CD14-positive monocyte (primary cell): ENCODE measurements around the gene RAF1. TPM values are rescaled to one million over a fixed set of nuclear protein-coding genes. Genes with fewer than 3 reads are reported as not detected.
"Not testable (repeated sequence)": the region's sequence is repeated elsewhere in the genome, so short reads cannot be mapped to it uniquely, and the experiment has no call there.

ENCODE experiments used
- DNase-seq, 3 donors: peaks; one replicate each; pipeline ENCODE4 v3.0.0-alpha.2; 2011 to 2022
- H2AFZ ChIP-seq: 2 replicates; pipeline ENCODE4 v1.6.0; 2012; ENCODE audit warnings: mild to moderate bottlenecking, low read depth, low read length, inconsistent platforms; ENCODE audit not compliant: insufficient read depth, poor library complexity, severe bottlenecking
- H3K27ac ChIP-seq, 2 donors: 1 replicate in 1 of 2; 2 replicates in 1 of 2; pipeline ENCODE4 v1.5.1; 2012 to 2013; ENCODE audit warnings: low read length in 2 of 2, control low read depth in 1 of 2, inconsistent platforms in 1 of 2, low read depth in 1 of 2, mild to moderate bottlenecking in 1 of 2
- H3K27me3 ChIP-seq, 2 donors: one replicate each; pipeline versions ENCODE4 v1.6.0 to v1.6.1; 2011 to 2013; ENCODE audit warnings: low read length in 2 of 2; ENCODE audit not compliant: control insufficient read depth in 2 of 2, insufficient read depth in 2 of 2
- H3K36me3 ChIP-seq, 2 donors: replicated peaks in 1 of 2; 1 replicate in 1 of 2; 2 replicates in 1 of 2; pipeline versions ENCODE4 v1.5.1 to v1.6.1; 2012 to 2013; ENCODE audit warnings: low read length in 2 of 2, control low read depth in 1 of 2, inconsistent platforms in 1 of 2, mild to moderate bottlenecking in 1 of 2; ENCODE audit not compliant: insufficient read depth in 2 of 2, control insufficient read depth in 1 of 2
- H3K4me1 ChIP-seq, 2 donors: 1 replicate in 1 of 2; 2 replicates in 1 of 2; pipeline versions ENCODE4 v1.5.1 to v1.6.1; 2012 to 2013; ENCODE audit warnings: low read length in 2 of 2, control low read depth in 1 of 2, inconsistent platforms in 1 of 2, mild to moderate bottlenecking in 1 of 2, moderate library complexity in 1 of 2; ENCODE audit not compliant: insufficient read depth in 2 of 2, control insufficient read depth in 1 of 2
- H3K4me2 ChIP-seq: replicated peaks from 2 replicates; pipeline ENCODE3; 2012; ENCODE audit warnings: low read length, moderate library complexity, mild to moderate bottlenecking; ENCODE audit not compliant: poor library complexity, severe bottlenecking; ENCODE audit errors: extremely low read depth
- H3K4me3 ChIP-seq, 3 experiments: fragments of 200-600 bp in 1 of 3; sonication (generic) in 1 of 3; replicated peaks in 1 of 3; 1 replicate in 2 of 3; 2 replicates in 1 of 3; pipeline ENCODE4 v1.5.1; 2011 to 2013; ENCODE audit warnings: low read length in 3 of 3, mild to moderate bottlenecking in 3 of 3, control low read depth in 2 of 3, low read depth in 2 of 3, inconsistent platforms in 1 of 3, moderate library complexity in 1 of 3
- H3K79me2 ChIP-seq: 2 replicates; pipeline ENCODE4 v1.6.0; 2012; ENCODE audit warnings: mild to moderate bottlenecking, control low read depth, inconsistent platforms, low read length, moderate library complexity; ENCODE audit not compliant: insufficient read depth
- H3K9ac ChIP-seq: 2 replicates; pipeline ENCODE4 v1.6.0; 2017; ENCODE audit warnings: low read length, mild to moderate bottlenecking; ENCODE audit not compliant: insufficient read depth, poor library complexity, severe bottlenecking
- H3K9me3 ChIP-seq, 2 donors: replicated peaks in 1 of 2; 1 replicate in 1 of 2; 2 replicates in 1 of 2; pipeline versions ENCODE4 v1.5.1 to v1.6.1; 2012 to 2013; ENCODE audit warnings: low read length in 2 of 2, control low read depth in 1 of 2; ENCODE audit not compliant: control insufficient read depth in 1 of 2, insufficient read depth in 1 of 2
- H4K20me1 ChIP-seq: 2 replicates; pipeline ENCODE4 v1.6.0; 2012; ENCODE audit warnings: mild to moderate bottlenecking, low read length, control low read depth, moderate library complexity; ENCODE audit not compliant: insufficient read depth
- H3K27ac Mint-ChIP-seq, 7 donors: one replicate each; pipeline ENCODE4 v1.8.0; 2020; ENCODE audit warnings: mild to moderate bottlenecking in 7 of 7, mixed read lengths in 7 of 7, moderate library complexity in 6 of 7, inconsistent platforms in 2 of 7
- H3K27me3 Mint-ChIP-seq, 3 donors: one replicate each; pipeline ENCODE4 v1.8.0; 2021 to 2022; ENCODE audit warnings: low read depth in 3 of 3, mild to moderate bottlenecking in 3 of 3, mixed read lengths in 3 of 3, moderate library complexity in 3 of 3, inconsistent platforms in 1 of 3
- H3K36me3 Mint-ChIP-seq, 2 donors: one replicate each; pipeline ENCODE4 v1.8.0; 2020; ENCODE audit warnings: mixed read lengths in 2 of 2, inconsistent platforms in 1 of 2, mild to moderate bottlenecking in 1 of 2
- H3K4me1 Mint-ChIP-seq: one replicate; pipeline ENCODE4 v1.8.0; 2020; ENCODE audit warnings: mild to moderate bottlenecking, mixed read lengths
- H3K4me3 Mint-ChIP-seq, 2 donors: one replicate each; pipeline ENCODE4 v1.8.0; 2020; ENCODE audit warnings: mild to moderate bottlenecking in 2 of 2, mixed read lengths in 2 of 2, moderate library complexity in 1 of 2
- H3K9me3 Mint-ChIP-seq, 7 donors: one replicate each; pipeline ENCODE4 v1.8.0; 2020 to 2022; ENCODE audit warnings: mixed read lengths in 7 of 7, mild to moderate bottlenecking in 6 of 7, moderate library complexity in 6 of 7, inconsistent platforms in 2 of 7
- CTCF ChIP-seq: fragments of 200-600 bp; IDR thresholded peaks from one replicate; pipeline ENCODE4 v1.8.0; 2022; ENCODE audit warnings: antibody characterized with exemption, mild to moderate bottlenecking
- WGBS: methylation state at CpG from one replicate; pipeline ENCODE4 v1.1.5; 2013; ENCODE audit warnings: missing lambda C conversion rate; ENCODE audit not compliant: insufficient coverage; 5-methylcytosine and 5-hydroxymethylcytosine counted together
- intact Hi-C, 2 donors: fragments of 100-400 bp; cut with micrococcal nuclease; formaldehyde crosslinking; loops; one replicate each; pipeline versions ENCODE4 v1.15.0 to v1.15.1; 2023
- polyA plus RNA-seq, 3 donors: library from polyadenylated mRNA; depleted of rRNA in 1 of 3; unstranded in 2 of 3; stranded (reverse) in 1 of 3; fragments of 300-500 nt in 2 of 3; fragments of >200 nt in 1 of 3; fragmentation: Illumina TruSeq in 2 of 3; gene quantifications; 1 replicate in 2 of 3; 2 replicates in 1 of 3; pipeline ENCODE4 v1.2.3, GENCODE V29; 2012 to 2021

Gene RAF1
- polyA plus RNA-seq, 3 donors: 73.0 to 181 (median 79.5) TPM

- intact Hi-C loops: no loop called here
- Histone ChIP-seq H3K79me2 (peaks cover 100% of the 10 kb centered on the region), H3K27me3 (no peaks in the 10 kb centered on the region), H3K36me3 (no peaks in the 10 kb centered on the region), H2AFZ (no peak overlapping the region), H3K4me3 (no peak overlapping the region), H3K9ac (no peak overlapping the region), H3K4me1 (peaks cover 12 to 16% of the 10 kb centered on the region in 2 donors), H3K27ac (peak overlapping the region in 1 of 2 donors; percentile 41), H4K20me1 (peaks cover 100% of the 10 kb centered on the region), H3K4me2 (no peak overlapping the region), H3K9me3 (no peaks in the 10 kb centered on the region)
- H3K4me3 Mint-ChIP-seq: no peak overlapping the region
- WGBS: no CpG with 5 or more reads among the region's 1 CpG
- peaks cover 4 to 12% of the 10 kb centered on the region in 2 donors for H3K36me3 Mint-ChIP-seq
- no peaks in the 10 kb centered on the region for H3K9me3 Mint-ChIP-seq
- TF ChIP-seq CTCF: no peak
- DNase-seq: no peak
- peaks cover 52% of the 10 kb centered on the region for H3K4me1 Mint-ChIP-seq
- peak overlapping the region in 2 of 7 donors; percentile 25 to 32 for H3K27ac Mint-ChIP-seq
- H3K27me3 Mint-ChIP-seq: no peaks in the 10 kb centered on the region
Measured at GRCh38 chr3:12628813-12629212, 35.1 kb downstream of the RAF1 start.

GRCh38 chr3:12627370-12627769, 36.5 kb downstream of the RAF1 start:
- Histone ChIP-seq H3K4me3 (no peak overlapping the region), H3K9ac (no peak overlapping the region), H3K9me3 (no peaks in the 10 kb centered on the region), H2AFZ (no peak overlapping the region), H3K79me2 (peaks cover 100% of the 10 kb centered on the region), H3K4me2 (no peak overlapping the region), H3K36me3 (no peaks in the 10 kb centered on the region), H3K4me1 (peaks cover 12 to 16% of the 10 kb centered on the region in 2 donors), H3K27ac (peak overlapping the region in 1 of 2 donors; percentile 48), H3K27me3 (no peaks in the 10 kb centered on the region), H4K20me1 (peaks cover 99% of the 10 kb centered on the region)
- no CpG with 5 or more reads among the region's 4 CpGs for WGBS
- no peak for DNase-seq
- Mint-ChIP-seq H3K4me1 (peaks cover 51% of the 10 kb centered on the region), H3K4me3 (no peak overlapping the region), H3K27me3 (no peaks in the 10 kb centered on the region), H3K9me3 (no peaks in the 10 kb centered on the region), H3K27ac (peak overlapping the region in 4 of 7 donors; percentile 1 to 70 (median 28)), H3K36me3 (peaks cover 5 to 9% of the 10 kb centered on the region in 2 donors)
- intact Hi-C loops: no loop called here
- no peak for TF ChIP-seq CTCF

GRCh38 chr3:12624964-12625363, 39.0 kb downstream of the RAF1 start:
- peak overlapping the region in 1 of 2 donors; percentile 78 for H3K27ac ChIP-seq
- Mint-ChIP-seq H3K27ac (peak overlapping the region in 5 of 7 donors; percentile 72 to 91 (median 79)), H3K36me3 (peaks cover 5 to 13% of the 10 kb centered on the region in 2 donors), H3K4me1 (peaks cover 51% of the 10 kb centered on the region)
- intact Hi-C loops, H3K9me3 ChIP-seq, H3K36me3 ChIP-seq, H2AFZ ChIP-seq, H3K27me3 ChIP-seq, DNase-seq, H3K9me3 Mint-ChIP-seq, H3K4me3 ChIP-seq, H3K4me2 ChIP-seq, H3K4me3 Mint-ChIP-seq, H3K9ac ChIP-seq, H3K27me3 Mint-ChIP-seq: not testable (repeated sequence)
- H3K4me1 ChIP-seq: peaks cover 7 to 12% of the 10 kb centered on the region in 2 donors
- 100% methylated on average over 2 of the region's 3 CpGs for WGBS
- H4K20me1 ChIP-seq: peaks cover 99% of the 10 kb centered on the region
- peaks cover 100% of the 10 kb centered on the region for H3K79me2 ChIP-seq
